Measurements from ENCODE around the gene TXNRD1. TPM values are rescaled to one million over a fixed set of nuclear protein-coding genes. Genes with fewer than 3 reads are reported as not detected.

Gene TXNRD1
- total RNA-seq, 1 donor = 350 TPM

DNA sequence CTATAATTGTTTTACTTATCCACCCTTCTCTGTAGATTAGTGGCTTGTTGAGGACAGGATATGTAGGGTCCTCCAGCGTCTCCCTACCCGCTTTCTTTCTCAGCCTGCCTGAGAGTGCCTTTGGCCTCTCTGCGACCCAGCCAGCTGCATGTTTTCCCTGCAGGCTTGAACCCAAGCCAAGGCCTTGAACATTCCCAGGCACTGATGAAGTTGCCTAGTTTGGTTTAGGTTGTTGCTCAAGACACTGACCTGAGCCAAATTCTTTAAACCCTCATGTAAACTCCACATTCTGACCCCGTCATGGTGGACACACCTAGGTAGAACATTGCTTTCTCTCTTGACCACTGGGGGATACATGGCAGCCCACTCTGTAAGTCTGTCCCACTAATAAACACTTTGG is 33.4 kb upstream of the TXNRD1 start:
- DNase-seq (ENCODE audit: low read depth) = peak; percentile 99
- TF ChIP-seq, protein P1, sequence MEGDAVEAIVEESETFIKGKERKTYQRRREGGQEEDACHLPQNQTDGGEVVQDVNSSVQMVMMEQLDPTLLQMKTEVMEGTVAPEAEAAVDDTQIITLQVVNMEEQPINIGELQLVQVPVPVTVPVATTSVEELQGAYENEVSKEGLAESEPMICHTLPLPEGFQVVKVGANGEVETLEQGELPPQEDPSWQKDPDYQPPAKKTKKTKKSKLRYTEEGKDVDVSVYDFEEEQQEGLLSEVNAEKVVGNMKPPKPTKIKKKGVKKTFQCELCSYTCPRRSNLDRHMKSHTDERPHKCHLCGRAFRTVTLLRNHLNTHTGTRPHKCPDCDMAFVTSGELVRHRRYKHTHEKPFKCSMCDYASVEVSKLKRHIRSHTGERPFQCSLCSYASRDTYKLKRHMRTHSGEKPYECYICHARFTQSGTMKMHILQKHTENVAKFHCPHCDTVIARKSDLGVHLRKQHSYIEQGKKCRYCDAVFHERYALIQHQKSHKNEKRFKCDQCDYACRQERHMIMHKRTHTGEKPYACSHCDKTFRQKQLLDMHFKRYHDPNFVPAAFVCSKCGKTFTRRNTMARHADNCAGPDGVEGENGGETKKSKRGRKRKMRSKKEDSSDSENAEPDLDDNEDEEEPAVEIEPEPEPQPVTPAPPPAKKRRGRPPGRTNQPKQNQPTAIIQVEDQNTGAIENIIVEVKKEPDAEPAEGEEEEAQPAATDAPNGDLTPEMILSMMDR (IDR thresholded peaks at IDR 0.05; ENCODE audit: insufficient read depth, low read length) = peak; percentile 29
- H3K4me3 ChIP-seq (ENCODE audit: low read depth, low read length) = no peak overlapping the region

GRCh38 chr12:104182621-104183378 is 32.8 kb upstream of the TXNRD1 start:
- no peak overlapping the region for H3K4me3 ChIP-seq (ENCODE audit: low read depth, low read length)
- peak; percentile 73 for DNase-seq (ENCODE audit: low read depth)
- TF ChIP-seq, protein P1 (IDR thresholded peaks at IDR 0.05; ENCODE audit: insufficient read depth, low read length) = no peak

- DNase-seq (ENCODE audit: low read depth) = no peak
- TF ChIP-seq, protein P1 (IDR thresholded peaks at IDR 0.05; ENCODE audit: insufficient read depth, low read length) = no peak
- no peak overlapping the region for H3K4me3 ChIP-seq (ENCODE audit: low read depth, low read length)
These were observed 32.1 kb upstream of the TXNRD1 start for GRCh38 chr12:104183443-104183842.

DNA sequence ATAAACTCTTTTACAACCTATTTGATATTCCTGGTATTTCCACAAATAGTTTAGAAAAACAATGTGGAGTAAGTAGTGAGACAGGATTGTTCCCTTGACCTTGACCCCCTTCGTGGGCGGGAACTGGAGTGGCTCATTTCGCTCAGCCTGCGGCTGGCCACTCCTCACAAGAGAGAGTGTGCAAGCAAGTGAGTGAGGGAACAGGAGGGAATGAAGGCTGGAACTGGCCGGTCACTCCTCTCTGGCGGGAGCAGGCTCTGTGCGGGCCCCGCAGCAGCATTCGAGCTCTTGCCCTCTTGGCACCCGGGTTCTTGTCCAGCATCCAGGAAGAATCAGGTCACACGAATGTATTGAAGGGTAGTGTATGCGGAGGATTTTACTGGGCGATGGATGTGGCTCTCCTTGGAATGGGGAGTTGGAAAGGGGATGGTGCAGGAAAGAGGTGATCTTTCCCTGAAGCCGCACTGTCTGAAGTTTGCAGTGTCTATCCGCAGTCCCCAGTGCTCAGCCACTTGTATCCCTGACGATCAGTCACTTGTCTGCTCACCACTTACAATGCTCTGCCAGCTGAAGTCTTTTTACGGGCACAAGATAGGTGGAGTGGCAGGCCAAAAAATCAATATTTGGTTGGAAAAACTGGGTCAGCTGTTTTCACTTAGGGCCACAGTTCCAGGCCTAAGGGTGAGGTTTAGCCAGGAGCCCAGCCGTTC is 28.0 kb upstream of the TXNRD1 start:
- DNase-seq (ENCODE audit: low read depth) = no peak
- TF ChIP-seq, protein P1 (IDR thresholded peaks at IDR 0.05; ENCODE audit: insufficient read depth, low read length) = no peak
- H3K4me3 ChIP-seq (ENCODE audit: low read depth, low read length) = no peak overlapping the region

DNA sequence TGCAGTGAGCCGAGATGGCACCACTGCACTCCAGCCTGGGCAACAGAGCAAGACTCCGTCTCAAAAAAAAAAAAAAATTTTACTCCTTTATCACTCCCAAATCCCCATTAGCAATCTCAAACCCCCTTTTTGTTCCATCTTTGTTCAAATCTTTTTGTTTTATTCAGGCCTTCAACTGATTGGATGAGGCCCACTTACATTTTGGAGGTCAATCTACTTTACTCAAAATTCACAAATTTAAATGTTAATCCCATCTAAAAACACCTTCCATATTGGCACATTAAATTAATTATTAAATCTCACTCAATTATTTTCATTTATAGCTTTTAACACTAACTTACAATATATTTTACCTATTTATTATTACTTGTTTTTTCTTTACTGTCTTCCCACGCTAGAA is 27.0 kb upstream of the TXNRD1 start:
- TF ChIP-seq, protein P1 (IDR thresholded peaks at IDR 0.05; ENCODE audit: insufficient read depth, low read length) = no peak
- no peak for DNase-seq (ENCODE audit: low read depth)
- no peak overlapping the region for H3K4me3 ChIP-seq (ENCODE audit: low read depth, low read length)

DNA sequence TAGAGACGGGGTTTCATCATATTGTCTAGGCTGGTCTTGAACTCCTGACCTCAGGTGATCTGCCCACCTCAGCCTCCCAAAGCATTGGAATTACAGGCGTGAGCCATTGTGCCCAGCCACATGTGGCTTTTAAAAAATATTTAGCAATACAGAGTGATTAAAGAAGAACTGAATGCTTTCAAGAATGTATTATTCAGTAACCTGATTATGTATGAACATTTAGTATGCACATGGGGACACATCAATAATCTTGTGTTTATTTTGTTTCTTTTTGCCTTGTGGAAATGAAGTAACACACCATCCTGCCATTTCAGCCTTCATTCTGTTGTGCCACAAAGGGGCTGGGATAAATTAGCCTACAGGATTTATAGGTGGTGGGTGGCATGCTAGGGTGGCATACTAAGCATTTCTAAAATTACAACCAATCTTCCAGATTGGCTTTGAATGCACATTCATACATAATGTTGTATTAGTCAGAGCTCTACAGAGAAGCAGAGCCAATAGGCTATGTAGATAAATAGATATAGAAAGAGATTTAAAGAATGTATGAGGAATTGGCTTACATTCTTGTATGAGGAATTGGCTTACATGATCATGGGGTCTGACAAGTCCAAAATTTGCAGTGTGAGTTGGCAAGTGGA is 25.5 kb upstream of the TXNRD1 start:
- no peak overlapping the region for H3K4me3 ChIP-seq (ENCODE audit: low read depth, low read length)
- DNase-seq (ENCODE audit: low read depth) = peak; percentile 68
- TF ChIP-seq, protein P1 (IDR thresholded peaks at IDR 0.05; ENCODE audit: insufficient read depth, low read length) = no peak
